NOMO-1 treated with DMSO at 0.1 percent for 48 hours (cell line): ENCODE results near the gene CREG2.

Source experiments
- DNase-seq: peaks from one replicate; lab custom pipeline; 2025; ENCODE audit not compliant: unreplicated experiment; lab: John Stamatoyannopoulos, UW

The CREG2 gene

GRCh38 chr2:101310834-101311695, 76.2 kb downstream of the CREG2 start:
- peak; percentile 40 for DNase-seq

- no peak for DNase-seq
Measured at GRCh38 chr2:101310090-101310833, 77.0 kb downstream of the CREG2 start.

- DNase-seq = peak; percentile 99
Measured at GRCh38 chr2:101308432-101309210, 78.7 kb downstream of the CREG2 start, which contains the start of gene RNF149. Gene RNF149, minus strand, starts transcription at chr2:101308701. Its CDS starts 113 bp downstream, at chr2:101308588.

- no peak for DNase-seq
Measured at GRCh38 chr2:101307950-101308431, 79.3 kb downstream of the CREG2 start.

GRCh38 chr2:101307503-101307902, 79.8 kb downstream of the CREG2 start:
- no peak for DNase-seq

GRCh38 chr2:101306410-101306809, 80.9 kb downstream of the CREG2 start:
- no peak for DNase-seq

- DNase-seq = no peak
Measured at GRCh38 chr2:101305492-101306078, 81.7 kb downstream of the CREG2 start.

GRCh38 chr2:101305035-101305434, 82.3 kb downstream of the CREG2 start:
- DNase-seq = no peak

GRCh38 chr2:101303688-101304087, 83.6 kb downstream of the CREG2 start:
- DNase-seq = no peak

GRCh38 chr2:101302016-101302415, 85.3 kb downstream of the CREG2 start:
- DNase-seq = no peak

GRCh38 chr2:101300836-101301235, 86.5 kb downstream of the CREG2 start:
- DNase-seq = no peak

- DNase-seq = no peak
Measured at GRCh38 chr2:101300164-101300563, 87.1 kb downstream of the CREG2 start.

GRCh38 chr2:101299604-101300003, 87.7 kb downstream of the CREG2 start:
- no peak for DNase-seq

- DNase-seq = no peak
Measured at GRCh38 chr2:101297383-101297782, 89.9 kb downstream of the CREG2 start.

- no peak for DNase-seq
Measured at GRCh38 chr2:101296371-101296770, 90.9 kb downstream of the CREG2 start.

- no peak for DNase-seq
Measured at GRCh38 chr2:101295895-101296294, 91.4 kb downstream of the CREG2 start.
